WTC11 (cell line): ENCODE data around the gene VAT1.

Experiments
- ATF2 ChIP-seq: sonication (generic); formaldehyde crosslinking; IDR thresholded peaks from 2 replicates; pipeline ENCODE4 v1.8.1; 2022; ENCODE audit warnings: low read depth, missing genetic modification reagents, borderline replicate concordance
- ATF3 ChIP-seq: sonication (generic); formaldehyde crosslinking; conservative IDR thresholded peaks from 2 replicates; pipeline ENCODE4 v1.8.1; 2022; ENCODE audit warnings: mild to moderate bottlenecking, missing genetic modification reagents
- CTCF ChIP-seq: fragments of 200-600 bp; IDR thresholded peaks from 2 replicates; pipeline ENCODE4 v1.8.0; 2022; ENCODE audit warnings: antibody characterized with exemption
- JUN ChIP-seq: sonication (generic); formaldehyde crosslinking; IDR thresholded peaks from 2 replicates; pipeline ENCODE4 v1.8.0; 2023; ENCODE audit warnings: mild to moderate bottlenecking, missing genetic modification reagents
- KAT7 ChIP-seq: sonication (generic); formaldehyde crosslinking; IDR thresholded peaks from 2 replicates; pipeline ENCODE4 v1.8.1; 2023; ENCODE audit warnings: missing genetic modification reagents, mild to moderate bottlenecking, borderline replicate concordance
- PRDM15 ChIP-seq: sonication (generic); formaldehyde crosslinking; IDR thresholded peaks from 2 replicates; pipeline ENCODE4 v1.8.0; 2022; ENCODE audit warnings: missing genetic modification reagents
- USF2 ChIP-seq: sonication (generic); formaldehyde crosslinking; IDR thresholded peaks from 2 replicates; pipeline ENCODE4 v1.8.1; 2023; ENCODE audit warnings: mild to moderate bottlenecking, missing genetic modification reagents, moderate library complexity

- no peak for TF ChIP-seq KAT7 (CRISPR knock-in tag)
- no peak for TF ChIP-seq CTCF
- TF ChIP-seq USF2 (CRISPR knock-in tag) = no peak
- no peak for TF ChIP-seq PRDM15 (CRISPR knock-in tag)
- no peak for TF ChIP-seq ATF2 (CRISPR knock-in tag)
- TF ChIP-seq JUN = no peak
- TF ChIP-seq ATF3 (CRISPR knock-in tag) = no peak
These were observed 6.2 kb upstream of the VAT1 start for GRCh38 chr17:43028221-43028861.
